Natural killer cell (primary cell): ENCODE data around the gene EHMT1. TPM values are rescaled to one million over a fixed set of nuclear protein-coding genes. Genes with fewer than 3 reads are reported as not detected.
A peak's percentile ranks its signal among the peaks of the same experiment; 100 is the strongest.

Experiments
- ATAC-seq, 3 donors: fragments of 150-1000 bp in 2 of 3; fragments of 200-7000 bp in 1 of 3; cut with Tn5 transposase; 1 replicate in 1 of 3; 2 replicates in 2 of 3; pipeline ENCODE4 v1.10.0; 2021; ENCODE audit warnings: mild to moderate bottlenecking in 2 of 3, moderate library complexity in 2 of 3
- DNase-seq, 2 donors: peaks; one replicate each; pipeline versions ENCODE4 v3.0.0 to v3.0.0-alpha.2; 2013 to 2021; ENCODE audit warnings: mixed read lengths in 1 of 2
- H3K27ac ChIP-seq: one replicate; pipeline ENCODE4 v1.5.1; 2013; ENCODE audit warnings: mild to moderate bottlenecking, low read length
- H3K27me3 ChIP-seq: one replicate; pipeline ENCODE4 v1.6.1; 2013; ENCODE audit warnings: low read length; ENCODE audit not compliant: control insufficient read depth, insufficient read depth
- H3K36me3 ChIP-seq: one replicate; pipeline ENCODE4 v1.6.1; 2013; ENCODE audit warnings: low read length; ENCODE audit not compliant: control insufficient read depth, insufficient read depth
- H3K4me1 ChIP-seq: one replicate; pipeline ENCODE4 v1.6.1; 2013; ENCODE audit warnings: low read length; ENCODE audit not compliant: control insufficient read depth, insufficient read depth
- H3K4me3 ChIP-seq: one replicate; pipeline ENCODE4 v1.5.1; 2013; ENCODE audit warnings: low read length
- H3K9me3 ChIP-seq: one replicate; pipeline ENCODE4 v1.6.1; 2013; ENCODE audit warnings: low read length; ENCODE audit not compliant: control insufficient read depth, insufficient read depth
- H3K27ac Mint-ChIP-seq, 2 donors: one replicate each; pipeline ENCODE4 v1.8.0; 2022; ENCODE audit warnings: mild to moderate bottlenecking in 2 of 2, mixed read lengths in 2 of 2, moderate library complexity in 1 of 2
- H3K27me3 Mint-ChIP-seq, 2 donors: one replicate each; pipeline ENCODE4 v1.8.0; 2022; ENCODE audit warnings: low read depth in 2 of 2, mixed read lengths in 2 of 2
- H3K36me3 Mint-ChIP-seq: one replicate; pipeline ENCODE4 v1.8.0; 2022; ENCODE audit warnings: mixed read lengths
- H3K4me1 Mint-ChIP-seq, 2 donors: one replicate each; pipeline ENCODE4 v1.8.0; 2022; ENCODE audit warnings: mixed read lengths in 2 of 2
- H3K4me3 Mint-ChIP-seq: one replicate; pipeline ENCODE4 v1.8.0; 2022; ENCODE audit warnings: mild to moderate bottlenecking, moderate library complexity, mixed read lengths
- H3K9me3 Mint-ChIP-seq, 2 donors: one replicate each; pipeline ENCODE4 v1.8.0; 2022; ENCODE audit warnings: mixed read lengths in 2 of 2
- CTCF ChIP-seq: fragments of 200-600 bp; IDR thresholded peaks from one replicate; pipeline ENCODE4 v1.8.0; 2022; ENCODE audit warnings: antibody characterized with exemption
- WGBS: methylation state at CpG from one replicate; pipeline ENCODE4 v1.1.7; 2013; ENCODE audit warnings: missing lambda C conversion rate; ENCODE audit not compliant: insufficient coverage; 5-methylcytosine and 5-hydroxymethylcytosine counted together
- intact Hi-C: fragments of 100-400 bp; cut with micrococcal nuclease; formaldehyde crosslinking; loops from one replicate; pipeline ENCODE4 v1.14.2; 2022
- total RNA-seq, 4 donors: library from RNA; stranded (reverse); fragments of 120-200 nt in 1 of 4; gene quantifications; one replicate each; pipeline versions ENCODE4 v1.2.3 to v1.2.4, GENCODE V29; 2013 to 2022

The EHMT1 gene
- total RNA-seq, 3 donors from 2014 or later (not counting 1 experiment from before 2014, with no cell fraction given), result 173 to 200 (median 176) TPM

- ATAC-seq (no peak), DNase-seq (no peak)
- Mint-ChIP-seq H3K9me3 (no peaks in the 10 kb centered on the region), H3K4me3 (peak overlapping the region; percentile 47), H3K27ac (no peak overlapping the region), H3K27me3 (no peaks in the 10 kb centered on the region), H3K36me3 (no peaks in the 10 kb centered on the region), H3K4me1 (peaks cover 7 to 22% of the 10 kb centered on the region in 2 donors)
- 21% methylated on average over 47 of the region's 49 CpGs for WGBS
- intact Hi-C loops, result loop anchor here (2.0 kb wide), 1 partner anchor 14 kb away; the partner anchor contains the start of gene ZMYND19
- TF ChIP-seq CTCF, result no peak
- Histone ChIP-seq H3K36me3 (no peaks in the 10 kb centered on the region), H3K9me3 (no peaks in the 10 kb centered on the region), H3K27ac (no peak overlapping the region), H3K4me1 (peaks cover 30% of the 10 kb centered on the region), H3K27me3 (no peaks in the 10 kb centered on the region), H3K4me3 (no peak overlapping the region)
Measured at GRCh38 chr9:137604345-137605086, 14.3 kb upstream of the EHMT1 start.

GRCh38 chr9:137605121-137606004 is 13.4 kb upstream of the EHMT1 start, which contains the start of gene ARRDC1:
ARRDC1 (plus strand) TSS chr9:137605686; CDS start chr9:137605718, 32 bp downstream.
- DNase-seq (peak; percentile 77 to 96), ATAC-seq (peak; percentile 82 to 94 (median 85))
- intact Hi-C loops, result loop anchor here (2.0 kb wide), 1 partner anchor 15 kb away; the partner anchor contains the start of gene ZMYND19
- no peaks in the 10 kb centered on the region for H3K27me3 Mint-ChIP-seq
- no peaks in the 10 kb centered on the region for H3K36me3 ChIP-seq
- peak within 1 kb of the TSS; percentile 82 for H3K4me3 Mint-ChIP-seq
- H3K27ac ChIP-seq, result no peak within 1 kb of the TSS
- H3K9me3 ChIP-seq, result no peaks in the 10 kb centered on the region
- peaks cover 30% of the 10 kb centered on the region for H3K4me1 ChIP-seq
- H3K9me3 Mint-ChIP-seq, result no peaks in the 10 kb centered on the region
- peak within 1 kb of the TSS in 1 of 2 donors; percentile 22 for H3K27ac Mint-ChIP-seq
- peak within 1 kb of the TSS; percentile 33 for H3K4me3 ChIP-seq
- under 1% methylated on average over 102 of the region's 111 CpGs for WGBS
- H3K4me1 Mint-ChIP-seq, result peaks cover 7 to 22% of the 10 kb centered on the region in 2 donors
- TF ChIP-seq CTCF, result no peak
- no peaks in the 10 kb centered on the region for H3K27me3 ChIP-seq
- H3K36me3 Mint-ChIP-seq, result no peaks in the 10 kb centered on the region

- DNase-seq (no peak), ATAC-seq (no peak)
- H3K4me1 Mint-ChIP-seq, result peaks cover 7 to 22% of the 10 kb centered on the region in 2 donors
- intact Hi-C loops, result no loop called here
- H3K27ac Mint-ChIP-seq, result peak overlapping the region in 1 of 2 donors; percentile 22
- peak overlapping the region; percentile 82 for H3K4me3 Mint-ChIP-seq
- H3K27me3 ChIP-seq, result no peaks in the 10 kb centered on the region
- no peaks in the 10 kb centered on the region for H3K36me3 Mint-ChIP-seq
- H3K27ac ChIP-seq, result no peak overlapping the region
- H3K36me3 ChIP-seq, result no peaks in the 10 kb centered on the region
- peak overlapping the region; percentile 33 for H3K4me3 ChIP-seq
- 3% methylated on average over 57 of the region's 57 CpGs for WGBS
- TF ChIP-seq CTCF, result no peak
- H3K27me3 Mint-ChIP-seq, result no peaks in the 10 kb centered on the region
- H3K4me1 ChIP-seq, result peaks cover 32% of the 10 kb centered on the region
- no peaks in the 10 kb centered on the region for H3K9me3 ChIP-seq
- H3K9me3 Mint-ChIP-seq, result no peaks in the 10 kb centered on the region
Measured at GRCh38 chr9:137606005-137606621, 12.7 kb upstream of the EHMT1 start.
